ENCODE results near the gene MAPKAP1.
A peak's percentile ranks its signal among the peaks of the same experiment; 100 is the strongest.

MAPKAP1 gene

GRCh38 chr9:125706651-125707471 is at the start of gene MAPKAP1:
Gene MAPKAP1 (minus strand): TSS chr9:125707208. CDS start chr9:125672574, 34,634 bp downstream.
- no peak for FAIRE-seq

- FAIRE-seq: no peak
Measured at GRCh38 chr9:125756518-125756917, 49.5 kb upstream of the MAPKAP1 start.

GRCh38 chr9:125755340-125755739 is 48.3 kb upstream of the MAPKAP1 start:
- peak; percentile 85 for FAIRE-seq

GRCh38 chr9:125754096-125754495 is 47.1 kb upstream of the MAPKAP1 start:
- peak; percentile 91 for FAIRE-seq

- no peak for FAIRE-seq
Measured at GRCh38 chr9:125752070-125752628, 45.1 kb upstream of the MAPKAP1 start.

GRCh38 chr9:125750627-125751011 is 43.6 kb upstream of the MAPKAP1 start:
- FAIRE-seq: no peak

- no peak for FAIRE-seq
Measured at GRCh38 chr9:125749951-125750626, 43.1 kb upstream of the MAPKAP1 start.

- FAIRE-seq: peak; percentile 9
Measured at GRCh38 chr9:125749287-125749935, 42.4 kb upstream of the MAPKAP1 start.

GRCh38 chr9:125748446-125749099 is 41.6 kb upstream of the MAPKAP1 start:
- no peak for FAIRE-seq

GRCh38 chr9:125747765-125748445 is 40.9 kb upstream of the MAPKAP1 start:
- FAIRE-seq: no peak

GRCh38 chr9:125747053-125747764 is 40.2 kb upstream of the MAPKAP1 start, which contains the start of gene PBX3:
Gene PBX3 (plus strand): TSS chr9:125747373.
- FAIRE-seq: no peak

- FAIRE-seq: no peak
Measured at GRCh38 chr9:125746774-125747052, 39.7 kb upstream of the MAPKAP1 start.

GRCh38 chr9:125746017-125746773 is 39.2 kb upstream of the MAPKAP1 start:
- no peak for FAIRE-seq

- FAIRE-seq: no peak
Measured at GRCh38 chr9:125745682-125746016, 38.6 kb upstream of the MAPKAP1 start.

- no peak for FAIRE-seq
Measured at GRCh38 chr9:125745018-125745417, 38.0 kb upstream of the MAPKAP1 start.

- no peak for FAIRE-seq
Measured at GRCh38 chr9:125744616-125745015, 37.6 kb upstream of the MAPKAP1 start.

GRCh38 chr9:125743682-125744428 is 36.8 kb upstream of the MAPKAP1 start:
- no peak for FAIRE-seq

GRCh38 chr9:125742657-125743056 is 35.6 kb upstream of the MAPKAP1 start:
- no peak for FAIRE-seq

- FAIRE-seq: no peak
Measured at GRCh38 chr9:125739436-125739835, 32.4 kb upstream of the MAPKAP1 start.

GRCh38 chr9:125732562-125732961 is 25.6 kb upstream of the MAPKAP1 start:
- FAIRE-seq: no peak

All from islet of Langerhans (tissue), 1 donor.